Retinal pigment epithelial cell (primary cell): ENCODE measurements around the gene GINS3.
A peak's percentile ranks its signal among the peaks of the same experiment; 100 is the strongest.

Experiments
- DNase-seq: peaks from one replicate; pipeline ENCODE4 v3.0.0-alpha.2; 2010; ENCODE audit warnings: low read depth
- H3K4me3 ChIP-seq: 2 replicates; pipeline ENCODE4 v1.5.1; 2011; ENCODE audit warnings: mild to moderate bottlenecking, low read length, control low read depth, moderate library complexity
- CTCF ChIP-seq: conservative IDR thresholded peaks from 2 replicates; pipeline ENCODE4 v1.5.1; 2011; ENCODE audit warnings: low read depth, low read length, control low read depth, inconsistent platforms

Gene GINS3

GRCh38 chr16:58392215-58393137 is at the start of gene GINS3:
Gene GINS3 (plus strand): TSS chr16:58392471. CDS start chr16:58392602, 131 bp downstream.
- DNase-seq: peak; percentile 59
- H3K4me3 ChIP-seq: peak within 1 kb of the TSS; percentile 99
- TF ChIP-seq CTCF: no peak

GRCh38 chr16:58343562-58343961 is 48.7 kb upstream of the GINS3 start:
- DNase-seq: no peak
- TF ChIP-seq CTCF: no peak
- H3K4me3 ChIP-seq: no peak overlapping the region

GRCh38 chr16:58345574-58346354 is 46.5 kb upstream of the GINS3 start:
- no peak overlapping the region for H3K4me3 ChIP-seq
- DNase-seq: no peak
- no peak for TF ChIP-seq CTCF

- no peak for DNase-seq
- TF ChIP-seq CTCF: no peak
These were observed 45.4 kb upstream of the GINS3 start for GRCh38 chr16:58346831-58347371.

GRCh38 chr16:58348986-58349385 is 43.3 kb upstream of the GINS3 start:
- TF ChIP-seq CTCF: no peak
- DNase-seq: no peak
- no peak overlapping the region for H3K4me3 ChIP-seq

More at GRCh38 chr16:58346831-58347371, 45.4 kb upstream of the GINS3 start:
- no peak overlapping the region for H3K4me3 ChIP-seq

- DNase-seq: no peak
- no peak for TF ChIP-seq CTCF
- H3K4me3 ChIP-seq: no peak overlapping the region
These were observed 39.6 kb upstream of the GINS3 start for GRCh38 chr16:58352690-58353089.
